SK-N-MC (cell line): Measurements from ENCODE around the gene SRGAP3.

Source experiments
- DNase-seq: peaks from one replicate; pipeline ENCODE4 v3.0.0-alpha.2; 2011; ENCODE audit warnings: low read depth, low spot score
- H3K27ac ChIP-seq: fragments of 200-600 bp; sonication (generic); 2 replicates; pipeline ENCODE4 v1.5.1; 2016; ENCODE audit warnings: mixed run types
- H3K36me3 ChIP-seq: fragments of 200-600 bp; sonication (generic); 2 replicates; pipeline ENCODE4 v1.6.1; 2017; ENCODE audit warnings: antibody characterized with exemption, low read length, mixed read lengths; ENCODE audit not compliant: insufficient read depth
- H3K4me3 ChIP-seq: fragments of 200-600 bp; sonication (generic); 2 replicates; pipeline ENCODE4 v1.5.1; 2016
- H3K9ac ChIP-seq: fragments of 200-600 bp; sonication (generic); 2 replicates; pipeline ENCODE4 v1.8.0; 2017; ENCODE audit warnings: mixed run types, mixed read lengths; ENCODE audit not compliant: insufficient read length
- H3K9me3 ChIP-seq: fragments of 200-600 bp; sonication (generic); 2 replicates; pipeline ENCODE4 v1.6.1; 2017; ENCODE audit warnings: low read depth, mild to moderate bottlenecking, antibody characterized with exemption, low read length, moderate library complexity, mixed read lengths
- EZH2 ChIP-seq: fragments of 200-600 bp; sonication (generic); IDR thresholded peaks from one replicate; pipeline ENCODE4 v1.6.1; 2017; ENCODE audit warnings: antibody characterized with exemption
- FOXP2 ChIP-seq: optimal IDR thresholded peaks from 2 replicates; pipeline ENCODE3; 2011; ENCODE audit warnings: mild to moderate bottlenecking, moderate library complexity; ENCODE audit not compliant: insufficient read depth; ENCODE audit errors: extremely low read length, control extremely low read depth
- POLR2AphosphoS5 ChIP-seq: IDR thresholded peaks from 2 replicates; pipeline ENCODE4 v1.6.1; 2012; ENCODE audit warnings: mild to moderate bottlenecking, low read depth, low read length, borderline replicate concordance

SRGAP3 gene

GRCh38 chr3:9185046-9185445, 64.4 kb downstream of the SRGAP3 start:
- Histone ChIP-seq H3K9me3 (no peaks in the 10 kb centered on the region), H3K36me3 (no peaks in the 10 kb centered on the region), H3K27ac (no peak overlapping the region), H3K4me3 (no peak overlapping the region), H3K9ac (no peak overlapping the region)
- DNase-seq = no peak
- no peak for TF ChIP-seq FOXP2
- no peak for TF ChIP-seq EZH2
- TF ChIP-seq POLR2AphosphoS5 = no peak

DNA sequence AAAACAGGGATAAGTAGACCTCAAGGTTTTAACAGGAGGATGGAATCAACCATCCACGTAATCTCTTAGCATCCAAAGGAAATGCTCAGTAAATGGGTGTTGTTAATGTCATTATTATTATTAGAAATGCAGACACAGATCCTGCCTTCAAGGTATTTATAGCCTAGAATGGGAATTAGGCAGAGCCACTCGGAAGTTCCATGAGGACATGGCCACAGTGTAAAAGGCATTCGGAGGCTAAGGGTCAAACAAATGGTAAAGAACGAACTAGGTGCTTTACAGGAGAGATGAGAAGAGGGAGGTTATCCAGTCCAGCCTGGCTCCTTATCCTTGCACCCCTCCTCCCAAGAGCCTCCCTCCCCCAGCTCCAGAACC, 65.0 kb downstream of the SRGAP3 start:
- H3K27ac ChIP-seq = no peak overlapping the region
- H3K9me3 ChIP-seq = no peaks in the 10 kb centered on the region
- no peak overlapping the region for H3K9ac ChIP-seq
- TF ChIP-seq FOXP2 (no peak), POLR2AphosphoS5 (no peak), EZH2 (no peak)
- H3K36me3 ChIP-seq = no peaks in the 10 kb centered on the region
- H3K4me3 ChIP-seq = no peak overlapping the region
- no peak for DNase-seq

- DNase-seq = no peak
- Histone ChIP-seq H3K9ac (no peak overlapping the region), H3K27ac (no peak overlapping the region)
Measured at GRCh38 chr3:9183811-9184460, 65.5 kb downstream of the SRGAP3 start.

GRCh38 chr3:9183011-9183410, 66.4 kb downstream of the SRGAP3 start:
- Histone ChIP-seq H3K36me3 (no peaks in the 10 kb centered on the region), H3K4me3 (no peak overlapping the region), H3K9ac (no peak overlapping the region), H3K9me3 (no peaks in the 10 kb centered on the region), H3K27ac (no peak overlapping the region)
- TF ChIP-seq EZH2 = no peak
- no peak for TF ChIP-seq POLR2AphosphoS5
- TF ChIP-seq FOXP2 = no peak
- DNase-seq = no peak

More at GRCh38 chr3:9183811-9184460, 65.5 kb downstream of the SRGAP3 start:
- H3K9me3 ChIP-seq = no peaks in the 10 kb centered on the region
- TF ChIP-seq EZH2 = no peak
- TF ChIP-seq FOXP2 = no peak
- TF ChIP-seq POLR2AphosphoS5 = no peak
- H3K4me3 ChIP-seq = no peak overlapping the region
- no peaks in the 10 kb centered on the region for H3K36me3 ChIP-seq

GRCh38 chr3:9180764-9181117, 68.7 kb downstream of the SRGAP3 start:
- Histone ChIP-seq H3K27ac (no peak overlapping the region), H3K9me3 (no peaks in the 10 kb centered on the region), H3K9ac (no peak overlapping the region), H3K36me3 (no peaks in the 10 kb centered on the region), H3K4me3 (no peak overlapping the region)
- DNase-seq = no peak
- no peak for TF ChIP-seq POLR2AphosphoS5
- no peak for TF ChIP-seq FOXP2

- Histone ChIP-seq H3K27ac (no peak overlapping the region), H3K9me3 (no peaks in the 10 kb centered on the region), H3K36me3 (no peaks in the 10 kb centered on the region), H3K9ac (no peak overlapping the region), H3K4me3 (no peak overlapping the region)
- DNase-seq = no peak
- TF ChIP-seq POLR2AphosphoS5 = no peak
- TF ChIP-seq EZH2 = no peak
- no peak for TF ChIP-seq FOXP2
Measured at GRCh38 chr3:9179826-9180763, 69.4 kb downstream of the SRGAP3 start.

- no peak overlapping the region for H3K27ac ChIP-seq
- no peak for DNase-seq
- no peak overlapping the region for H3K4me3 ChIP-seq
- H3K9me3 ChIP-seq = no peaks in the 10 kb centered on the region
- no peak overlapping the region for H3K9ac ChIP-seq
- TF ChIP-seq FOXP2 (no peak), POLR2AphosphoS5 (no peak), EZH2 (no peak)
- no peaks in the 10 kb centered on the region for H3K36me3 ChIP-seq
Measured at GRCh38 chr3:9178697-9179096, 70.7 kb downstream of the SRGAP3 start.

GRCh38 chr3:9175421-9175820, 74.0 kb downstream of the SRGAP3 start:
- no peak overlapping the region for H3K9ac ChIP-seq
- no peak overlapping the region for H3K4me3 ChIP-seq
- DNase-seq = no peak
- no peak overlapping the region for H3K27ac ChIP-seq
- H3K36me3 ChIP-seq = no peaks in the 10 kb centered on the region
- H3K9me3 ChIP-seq = no peaks in the 10 kb centered on the region
- TF ChIP-seq POLR2AphosphoS5 (no peak), EZH2 (no peak), FOXP2 (no peak)
